H1 (cell line): ENCODE results near the gene GRIFIN. TPM values are rescaled to one million over a fixed set of nuclear protein-coding genes. Genes with fewer than 3 reads are reported as not detected.

Experiments
- CTCF ChIA-PET: fragments of 300-600 bp; sonication (Branson Sonifier 250); formaldehyde crosslinking; loops from one replicate; lab custom pipeline; 2021; ENCODE audit not compliant: partially characterized antibody; lab: Charles Lee
- POLR2A ChIA-PET: fragments of 300-600 bp; sonication (Branson Sonifier 250); formaldehyde crosslinking; loops from one replicate; lab custom pipeline; 2021; ENCODE audit warnings: inconsistent platforms; ENCODE audit not compliant: partially characterized antibody; lab: Charles Lee
- DNase-seq, 2 experiments: peaks; one replicate each; pipeline versions ENCODE4 v3.0.0 to v3.0.0-alpha.2; 2010 to 2022; ENCODE audit warnings: low spot score in 2 of 2, low read depth in 1 of 2, mixed read lengths in 1 of 2
- FAIRE-seq: peaks from 2 replicates; lab custom pipeline; 2011; peaks lifted over from hg19 to GRCh38; lab: Jason Lieb, UNC
- H2AFZ ChIP-seq: 2 replicates; pipeline ENCODE4 v1.8.1; 2012; ENCODE audit warnings: low read length, inconsistent platforms
- H2AK5ac ChIP-seq: 2 replicates; pipeline ENCODE4 v1.6.1; 2013; ENCODE audit warnings: low read depth, low read length
- H2BK120ac ChIP-seq: replicated peaks from 2 replicates; pipeline ENCODE3; 2013; ENCODE audit warnings: low read depth, low read length, inconsistent platforms
- H2BK12ac ChIP-seq: 2 replicates; pipeline ENCODE4 v1.6.1; 2013; ENCODE audit warnings: low read depth, low read length
- H2BK15ac ChIP-seq: 2 replicates; pipeline ENCODE4 v1.6.1; 2013; ENCODE audit warnings: low read length
- H2BK20ac ChIP-seq: 2 replicates; pipeline ENCODE4 v1.6.1; 2013; ENCODE audit warnings: low read length
- H2BK5ac ChIP-seq: 2 replicates; pipeline ENCODE4 v1.6.1; 2013; ENCODE audit warnings: low read depth, low read length
- H3K14ac ChIP-seq: 2 replicates; pipeline ENCODE4 v1.6.1; 2013; ENCODE audit warnings: inconsistent platforms; ENCODE audit not compliant: insufficient read length
- H3K18ac ChIP-seq: 2 replicates; pipeline ENCODE4 v1.6.1; 2013; ENCODE audit warnings: low read length; ENCODE audit errors: extremely low read depth
- H3K23ac ChIP-seq: 2 replicates; pipeline ENCODE4 v1.6.1; 2013; ENCODE audit warnings: inconsistent platforms; ENCODE audit not compliant: insufficient read length
- H3K23me2 ChIP-seq: 2 replicates; pipeline ENCODE4 v1.6.1; 2013; ENCODE audit warnings: low read depth, low read length
- H3K27ac ChIP-seq: 2 replicates; pipeline ENCODE4 v1.6.1; 2011; ENCODE audit warnings: low read depth, low read length, inconsistent platforms
- H3K27me3 ChIP-seq, 4 experiments: replicated peaks in 1 of 4; 1 replicate in 1 of 4; 2 replicates in 3 of 4; pipeline versions ENCODE4 v1.6.1 to v1.8.1; 2011 to 2013; ENCODE audit warnings: low read length in 3 of 4, mild to moderate bottlenecking in 3 of 4, inconsistent platforms in 2 of 4, mixed read lengths in 2 of 4, moderate library complexity in 1 of 4; ENCODE audit not compliant: control insufficient read depth in 3 of 4, insufficient read depth in 3 of 4; ENCODE audit errors: extremely low read depth in 1 of 4
- H3K36me3 ChIP-seq, 4 experiments: 2 replicates each; pipeline versions ENCODE4 v1.6.1 to v1.8.1; 2011 to 2013; ENCODE audit warnings: mild to moderate bottlenecking in 4 of 4, low read length in 3 of 4, moderate library complexity in 2 of 4, control low read depth in 1 of 4, inconsistent platforms in 1 of 4; ENCODE audit not compliant: insufficient read depth in 4 of 4, control insufficient read depth in 2 of 4
- H3K4ac ChIP-seq: replicated peaks from 2 replicates; pipeline ENCODE3; 2013; ENCODE audit warnings: low read length, low read depth, mixed read lengths, inconsistent platforms; ENCODE audit not compliant: insufficient read length
- H3K4me1 ChIP-seq, 4 experiments: replicated peaks in 1 of 4; 1 replicate in 1 of 4; 2 replicates in 3 of 4; pipeline versions ENCODE4 v1.6.1 to v1.8.1; 2011 to 2013; ENCODE audit warnings: low read length in 3 of 4, inconsistent platforms in 2 of 4, mixed read lengths in 1 of 4; ENCODE audit not compliant: insufficient read depth in 4 of 4, control insufficient read depth in 3 of 4
- H3K4me2 ChIP-seq, 2 experiments: 2 replicates each; pipeline versions ENCODE4 v1.6.1 to v1.8.1; 2011 to 2013; ENCODE audit warnings: low read depth in 2 of 2, low read length in 2 of 2, control low read depth in 1 of 2, inconsistent platforms in 1 of 2, mild to moderate bottlenecking in 1 of 2; ENCODE audit not compliant: insufficient read depth in 1 of 2
- H3K4me3 ChIP-seq, 4 experiments: fragments of 200-600, 300-600 bp in 1 of 4; sonication (generic), shearing (Covaris generic), sonication (Bioruptor Twin) in 1 of 4; 2 replicates each; pipeline versions ENCODE4 v1.5.1 to v1.8.1; 2011 to 2016; ENCODE audit warnings: low read length in 4 of 4, low read depth in 3 of 4, control low read depth in 2 of 4, inconsistent platforms in 2 of 4, mild to moderate bottlenecking in 2 of 4, mixed read lengths in 1 of 4, moderate library complexity in 1 of 4; ENCODE audit not compliant: insufficient read depth in 2 of 4; ENCODE audit errors: extremely low read depth in 1 of 4
- H3K56ac ChIP-seq: replicated peaks from 2 replicates; pipeline ENCODE3; 2013; ENCODE audit warnings: low read depth, mild to moderate bottlenecking, mixed read lengths, low read length, inconsistent platforms; ENCODE audit not compliant: insufficient read length
- H3K79me1 ChIP-seq: 2 replicates; pipeline ENCODE4 v1.6.1; 2013; ENCODE audit warnings: low read depth, low read length, control low read depth
- H3K79me2 ChIP-seq, 2 experiments: 2 replicates each; pipeline versions ENCODE4 v1.6.1 to v1.8.1; 2012 to 2013; ENCODE audit warnings: low read length in 2 of 2, mild to moderate bottlenecking in 2 of 2, inconsistent platforms in 1 of 2; ENCODE audit not compliant: insufficient read depth in 2 of 2, control insufficient read depth in 1 of 2
- H3K9ac ChIP-seq, 4 experiments: replicated peaks in 1 of 4; 1 replicate in 1 of 4; 2 replicates in 3 of 4; pipeline versions ENCODE4 v1.6.1 to v1.8.1; 2011 to 2013; ENCODE audit warnings: low read depth in 3 of 4, low read length in 3 of 4, control low read depth in 2 of 4, mild to moderate bottlenecking in 2 of 4, moderate library complexity in 2 of 4, inconsistent platforms in 1 of 4; ENCODE audit errors: extremely low read depth in 1 of 4
- H3K9me3 ChIP-seq, 2 experiments: 2 replicates each; pipeline versions ENCODE4 v1.6.1 to v1.8.1; 2012 to 2013; ENCODE audit warnings: mild to moderate bottlenecking in 2 of 2, moderate library complexity in 2 of 2, control low read depth in 1 of 2, inconsistent platforms in 1 of 2, low read depth in 1 of 2, low read length in 1 of 2, mixed read lengths in 1 of 2; ENCODE audit not compliant: insufficient read depth in 2 of 2
- H4K20me1 ChIP-seq, 2 experiments: replicated peaks in 1 of 2; 2 replicates each; pipeline versions ENCODE3 to v1.8.1; 2011 to 2013; ENCODE audit warnings: inconsistent platforms in 2 of 2, low read length in 2 of 2, mild to moderate bottlenecking in 1 of 2; ENCODE audit not compliant: insufficient read depth in 2 of 2, control insufficient read depth in 1 of 2
- H4K5ac ChIP-seq: 2 replicates; pipeline ENCODE4 v1.6.1; 2013; ENCODE audit warnings: low read length, low read depth, mixed read lengths, inconsistent platforms; ENCODE audit not compliant: insufficient read length
- H4K8ac ChIP-seq: 2 replicates; pipeline ENCODE4 v1.8.0; 2013; ENCODE audit warnings: mild to moderate bottlenecking, moderate library complexity, low read length, inconsistent platforms; ENCODE audit not compliant: insufficient read depth; ENCODE audit errors: extremely low read depth
- H4K91ac ChIP-seq: replicated peaks from 2 replicates; pipeline ENCODE3; 2013; ENCODE audit warnings: low read length, mixed read lengths, inconsistent platforms; ENCODE audit not compliant: insufficient read length
- KDM1A ChIP-seq: fragments of 200-600, 300-600 bp; sonication (generic); IDR thresholded peaks from 2 replicates; pipeline ENCODE4 v1.7.1; 2016; ENCODE audit warnings: mild to moderate bottlenecking, low read length, borderline replicate concordance
- MAFK ChIP-seq: IDR thresholded peaks from 2 replicates; pipeline ENCODE4 v1.6.1; 2012; ENCODE audit warnings: low read depth, mild to moderate bottlenecking, improper control_type of control experiment, low read length
- WGBS, 2 experiments: shearing (Covaris generic) in 1 of 2; methylation state at CpG; one replicate each; pipeline versions ENCODE4 v1.1.6 to v1.1.7; 2013 to 2015; ENCODE audit warnings: low lambda C conversion rate in 2 of 2, mixed read lengths in 2 of 2, inconsistent platforms in 1 of 2, low coverage in 1 of 2, missing lambda C conversion rate in 1 of 2; ENCODE audit not compliant: insufficient replicate concordance in 2 of 2, insufficient coverage in 1 of 2, insufficient read length in 1 of 2; ENCODE audit errors: extremely low coverage in 1 of 2, missing lambda C conversion rate in 1 of 2; 5-methylcytosine and 5-hydroxymethylcytosine counted together
- polyA plus RNA-seq, 7 experiments: library from polyadenylated mRNA; depleted of rRNA in 3 of 7; stranded (reverse) in 5 of 7; unstranded in 2 of 7; fragments of >200 nt in 5 of 7; fragments of 200-250 nt in 2 of 7; gene quantifications; 1 replicate in 5 of 7; 2 replicates in 1 of 7; 4 replicates in 1 of 7; pipeline versions ENCODE4 v1.2.1 to v1.2.3, GENCODE V29; 2011 to 2013; ENCODE audit warnings: missing spikeins in 2 of 7, mixed read lengths in 2 of 7
- total RNA-seq: library from RNA; stranded (reverse); fragmentation: NEBNext Ultra II Directional; extraction: Animal tissue kit (Norgen Biotek cat#: 25700); gene quantifications from 2 replicates; pipeline ENCODE4 v1.2.1, GENCODE V29; 2021

GRIFIN gene
- total and polyA plus RNA-seq, 2 of the 8 experiments (the other 6 are each of a cell fraction or from before 2014, with no cell fraction given) = not detected

- WGBS, 2 experiments = 85% methylated on average over 22 of the region's 26 CpGs; no CpG with 5 or more reads in 1 of the 2 experiments
- no peak for DNase-seq
- no peak overlapping the region for H3K18ac ChIP-seq
- H2BK5ac ChIP-seq = 0 out of 2 replicates have a peak overlapping the region, but pooled peaks have one; percentile 2
- H3K27ac ChIP-seq = no peak overlapping the region
- H3K36me3 ChIP-seq = no peaks in the 10 kb centered on the region
- H3K4me3 ChIP-seq = no peak overlapping the region
- H3K23me2 ChIP-seq = no peaks in the 10 kb centered on the region
- no peak overlapping the region for H3K23ac ChIP-seq
- H3K4me2 ChIP-seq = no peak overlapping the region
- peaks cover 0 to 9% (median 3%) of the 10 kb centered on the region in 4 experiments; a peak in 3 of 7 replicates for H3K4me1 ChIP-seq
- H4K91ac ChIP-seq = no peak overlapping the region
- no peaks in the 10 kb centered on the region for H3K79me2 ChIP-seq
- POLR2A ChIA-PET = interaction anchor here (0.5 to 4.6 kb wide), 6 partner anchors 8 to 119 kb away, joined by 3 to 19 read pairs (median 4); no protein-coding TSS in a partner anchor
- H2BK15ac ChIP-seq = no peak overlapping the region; the same call in 1 of the 2 replicates
- no peaks in the 10 kb centered on the region for H3K9me3 ChIP-seq
- no peak overlapping the region for H4K8ac ChIP-seq
- H2BK12ac ChIP-seq = no peak overlapping the region
- TF ChIP-seq KDM1A (peak; percentile 40; the same call in 1 of the 2 replicates), MAFK (no peak)
- TF ChIP-seq, all 59 proteins: peak for 1
- no peak overlapping the region for H2AK5ac ChIP-seq
- H4K20me1 ChIP-seq = no peaks in the 10 kb centered on the region
- no peak overlapping the region for H2BK20ac ChIP-seq
- H3K27me3 ChIP-seq = no peaks in the 10 kb centered on the region
- CTCF ChIA-PET = interaction anchor here (0.7 to 1.6 kb wide), 6 partner anchors 8 to 37 kb away, joined by 3 to 4 read pairs (median 3); no protein-coding TSS in a partner anchor
- H3K14ac ChIP-seq = no peak overlapping the region
- no peak overlapping the region for H2BK120ac ChIP-seq
- H3K4ac ChIP-seq = no peak overlapping the region
- no peak overlapping the region for H4K5ac ChIP-seq
- no peak for FAIRE-seq
- no peak overlapping the region for H2AFZ ChIP-seq
- no peak overlapping the region for H3K9ac ChIP-seq
- H3K56ac ChIP-seq = no peak overlapping the region
- H3K79me1 ChIP-seq = no peaks in the 10 kb centered on the region
Observed at GRCh38 chr7:2507208-2507916, 31.2 kb upstream of the GRIFIN start.
